ENCODE measurements around the gene PRKG1.

Gene PRKG1

GRCh38 chr10:51076299-51076841, 2.1 kb downstream of the PRKG1 start:
- no peak for DNase-seq (ENCODE audit: low spot score)

- DNase-seq (ENCODE audit: low spot score), result no peak
Measured at GRCh38 chr10:51077074-51077473, 2.8 kb downstream of the PRKG1 start.

- DNase-seq (ENCODE audit: low spot score), result no peak
Measured at GRCh38 chr10:51077507-51077906, 3.2 kb downstream of the PRKG1 start.

GRCh38 chr10:51079331-51079730, 5.0 kb downstream of the PRKG1 start:
- no peak for DNase-seq (ENCODE audit: low spot score)

- no peak for DNase-seq (ENCODE audit: low spot score)
Measured at GRCh38 chr10:51079766-51080165, 5.5 kb downstream of the PRKG1 start.

GRCh38 chr10:51080311-51081006, 6.2 kb downstream of the PRKG1 start:
- no peak for DNase-seq (ENCODE audit: low spot score)

- DNase-seq (ENCODE audit: low spot score), result no peak
Measured at GRCh38 chr10:51082857-51083256, 8.6 kb downstream of the PRKG1 start.

- no peak for DNase-seq (ENCODE audit: low spot score)
Measured at GRCh38 chr10:51083356-51083853, 9.1 kb downstream of the PRKG1 start.

GRCh38 chr10:51085204-51085603, 10.9 kb downstream of the PRKG1 start:
- no peak for DNase-seq (ENCODE audit: low spot score)

- DNase-seq (ENCODE audit: low spot score), result no peak
Measured at GRCh38 chr10:51086710-51087109, 12.4 kb downstream of the PRKG1 start.

GRCh38 chr10:51087114-51087513, 12.8 kb downstream of the PRKG1 start:
- no peak for DNase-seq (ENCODE audit: low spot score)

GRCh38 chr10:51090190-51090589, 15.9 kb downstream of the PRKG1 start:
- no peak for DNase-seq (ENCODE audit: low spot score)

GRCh38 chr10:51092402-51092801, 18.1 kb downstream of the PRKG1 start:
- no peak for DNase-seq (ENCODE audit: low spot score)

- DNase-seq (ENCODE audit: low spot score), result no peak
Measured at GRCh38 chr10:51095444-51095843, 21.2 kb downstream of the PRKG1 start.

- no peak for DNase-seq (ENCODE audit: low spot score)
Measured at GRCh38 chr10:51097546-51097945, 23.3 kb downstream of the PRKG1 start.

GRCh38 chr10:51100221-51100620, 25.9 kb downstream of the PRKG1 start:
- no peak for DNase-seq (ENCODE audit: low spot score)

GRCh38 chr10:51103554-51104217, 29.4 kb downstream of the PRKG1 start:
- DNase-seq (ENCODE audit: low spot score), result no peak

- no peak for DNase-seq (ENCODE audit: low spot score)
Measured at GRCh38 chr10:51106311-51106945, 32.1 kb downstream of the PRKG1 start.

GRCh38 chr10:51108406-51108805, 34.1 kb downstream of the PRKG1 start:
- no peak for DNase-seq (ENCODE audit: low spot score)

GRCh38 chr10:51109801-51110533, 35.7 kb downstream of the PRKG1 start:
- no peak for DNase-seq (ENCODE audit: low spot score)

- DNase-seq (ENCODE audit: low spot score), result no peak
Measured at GRCh38 chr10:51112013-51112412, 37.7 kb downstream of the PRKG1 start.

- DNase-seq (ENCODE audit: low spot score), result no peak
Measured at GRCh38 chr10:51113007-51113406, 38.7 kb downstream of the PRKG1 start.

Measured in CD4-positive, alpha-beta T cell treated with Interleukin-2 at 100 ng/mL for 4 hours (primary cell).